Activated naive CD4-positive, alpha-beta T cell treated with anti-CD3 and anti-CD28 coated beads, Interleukin-2, amount 10 ng/mL, durations not matched to agents 7 days and 5 days (primary cell): Measurements from ENCODE around the gene SYT6.

Source experiments
- CTCF ChIA-PET: fragments of 350-600 bp; sonication (Branson Sonifier 250); formaldehyde crosslinking; loops from one replicate; lab custom pipeline; 2021; ENCODE audit warnings: antibody characterized with exemption; lab: Charles Lee
- DNase-seq: peaks from one replicate; pipeline ENCODE4 v3.0.0-alpha.2; 2020
- H3K27ac Mint-ChIP-seq: one replicate; pipeline ENCODE4 v1.8.0; 2021; ENCODE audit warnings: mild to moderate bottlenecking, moderate library complexity, mixed read lengths
- H3K27me3 Mint-ChIP-seq: one replicate; pipeline ENCODE4 v1.8.0; 2021; ENCODE audit warnings: mild to moderate bottlenecking, mixed read lengths
- H3K36me3 Mint-ChIP-seq: one replicate; pipeline ENCODE4 v1.8.0; 2021; ENCODE audit warnings: mixed read lengths
- H3K4me1 Mint-ChIP-seq: one replicate; pipeline ENCODE4 v1.8.0; 2021; ENCODE audit warnings: mixed read lengths
- H3K4me3 Mint-ChIP-seq: one replicate; pipeline ENCODE4 v1.8.0; 2021; ENCODE audit warnings: mild to moderate bottlenecking, moderate library complexity, mixed read lengths
- H3K9me3 Mint-ChIP-seq: one replicate; pipeline ENCODE4 v1.8.0; 2021; ENCODE audit warnings: mixed read lengths

The SYT6 gene

GRCh38 chr1:114088392-114089299, 65.0 kb downstream of the SYT6 start:
- no peak for DNase-seq
- no peaks in the 10 kb centered on the region for H3K36me3 Mint-ChIP-seq
- H3K4me1 Mint-ChIP-seq: no peaks in the 10 kb centered on the region
- H3K4me3 Mint-ChIP-seq: no peak overlapping the region
- no peak overlapping the region for H3K27ac Mint-ChIP-seq
- H3K27me3 Mint-ChIP-seq: peaks cover 38% of the 10 kb centered on the region
- H3K9me3 Mint-ChIP-seq: no peaks in the 10 kb centered on the region
- CTCF ChIA-PET: no interaction called here

GRCh38 chr1:114087495-114087894, 66.2 kb downstream of the SYT6 start:
- CTCF ChIA-PET: no interaction called here
- Mint-ChIP-seq H3K4me3 (no peak overlapping the region), H3K4me1 (no peaks in the 10 kb centered on the region), H3K27ac (no peak overlapping the region), H3K27me3 (peaks cover 37% of the 10 kb centered on the region), H3K36me3 (no peaks in the 10 kb centered on the region), H3K9me3 (no peaks in the 10 kb centered on the region)
- no peak for DNase-seq

GRCh38 chr1:114086601-114087368, 66.9 kb downstream of the SYT6 start:
- Mint-ChIP-seq H3K9me3 (no peaks in the 10 kb centered on the region), H3K4me3 (no peak overlapping the region), H3K36me3 (no peaks in the 10 kb centered on the region), H3K27ac (no peak overlapping the region), H3K4me1 (no peaks in the 10 kb centered on the region), H3K27me3 (peaks cover 33% of the 10 kb centered on the region)
- DNase-seq: no peak
- CTCF ChIA-PET: no interaction called here

GRCh38 chr1:114082867-114083585, 70.6 kb downstream of the SYT6 start:
- peaks cover 30% of the 10 kb centered on the region for H3K27me3 Mint-ChIP-seq
- H3K4me3 Mint-ChIP-seq: no peak overlapping the region
- no peaks in the 10 kb centered on the region for H3K36me3 Mint-ChIP-seq
- no peak for DNase-seq
- no peaks in the 10 kb centered on the region for H3K9me3 Mint-ChIP-seq
- peaks cover 2% of the 10 kb centered on the region for H3K4me1 Mint-ChIP-seq
- CTCF ChIA-PET: no interaction called here
- H3K27ac Mint-ChIP-seq: no peak overlapping the region

GRCh38 chr1:114082304-114082630, 71.4 kb downstream of the SYT6 start:
- CTCF ChIA-PET: no interaction called here

GRCh38 chr1:114081437-114082303, 72.0 kb downstream of the SYT6 start:
- no peaks in the 10 kb centered on the region for H3K36me3 Mint-ChIP-seq
- no peak overlapping the region for H3K27ac Mint-ChIP-seq
- CTCF ChIA-PET: no interaction called here
- no peak for DNase-seq
- H3K4me1 Mint-ChIP-seq: peaks cover 2% of the 10 kb centered on the region
- H3K27me3 Mint-ChIP-seq: peaks cover 21% of the 10 kb centered on the region
- no peak overlapping the region for H3K4me3 Mint-ChIP-seq
- no peaks in the 10 kb centered on the region for H3K9me3 Mint-ChIP-seq

More at GRCh38 chr1:114082304-114082630, 71.4 kb downstream of the SYT6 start:
- Mint-ChIP-seq H3K4me3 (no peak overlapping the region), H3K27me3 (peaks cover 24% of the 10 kb centered on the region), H3K9me3 (no peaks in the 10 kb centered on the region), H3K36me3 (no peaks in the 10 kb centered on the region), H3K4me1 (peaks cover 2% of the 10 kb centered on the region), H3K27ac (no peak overlapping the region)
- DNase-seq: no peak

- Mint-ChIP-seq H3K27me3 (peaks cover 24% of the 10 kb centered on the region), H3K4me3 (no peak overlapping the region), H3K4me1 (peaks cover 6% of the 10 kb centered on the region), H3K36me3 (no peaks in the 10 kb centered on the region), H3K27ac (no peak overlapping the region), H3K9me3 (no peaks in the 10 kb centered on the region)
- CTCF ChIA-PET: interaction anchor here (0.5 kb wide), 1 partner anchor 348 kb away, joined by 3 read pairs; no protein-coding TSS in a partner anchor
- no peak for DNase-seq
These were observed 72.9 kb downstream of the SYT6 start for GRCh38 chr1:114080511-114081436.

GRCh38 chr1:114079596-114080190, 74.0 kb downstream of the SYT6 start:
- H3K36me3 Mint-ChIP-seq: no peaks in the 10 kb centered on the region
- H3K4me1 Mint-ChIP-seq: peaks cover 7% of the 10 kb centered on the region
- DNase-seq: no peak
- CTCF ChIA-PET: interaction anchor here (0.5 kb wide), 1 partner anchor 349 kb away, joined by 3 read pairs; no protein-coding TSS in a partner anchor
- H3K4me3 Mint-ChIP-seq: no peak overlapping the region
- peaks cover 25% of the 10 kb centered on the region for H3K27me3 Mint-ChIP-seq
- no peak overlapping the region for H3K27ac Mint-ChIP-seq
- no peaks in the 10 kb centered on the region for H3K9me3 Mint-ChIP-seq

GRCh38 chr1:114078116-114078515, 75.6 kb downstream of the SYT6 start:
- no peaks in the 10 kb centered on the region for H3K36me3 Mint-ChIP-seq
- peaks cover 7% of the 10 kb centered on the region for H3K4me1 Mint-ChIP-seq
- no peak for DNase-seq
- peaks cover 3% of the 10 kb centered on the region for H3K9me3 Mint-ChIP-seq
- H3K27me3 Mint-ChIP-seq: peaks cover 21% of the 10 kb centered on the region
- no peak overlapping the region for H3K4me3 Mint-ChIP-seq
- CTCF ChIA-PET: no interaction called here
- no peak overlapping the region for H3K27ac Mint-ChIP-seq

- Mint-ChIP-seq H3K4me1 (peaks cover 7% of the 10 kb centered on the region), H3K27ac (no peak overlapping the region), H3K4me3 (no peak overlapping the region), H3K9me3 (peaks cover 8% of the 10 kb centered on the region), H3K36me3 (no peaks in the 10 kb centered on the region), H3K27me3 (peaks cover 21% of the 10 kb centered on the region)
- DNase-seq: no peak
- CTCF ChIA-PET: no interaction called here
These were observed 76.5 kb downstream of the SYT6 start for GRCh38 chr1:114077188-114077587.

GRCh38 chr1:114076308-114076707, 77.4 kb downstream of the SYT6 start:
- H3K27ac Mint-ChIP-seq: no peak overlapping the region
- H3K36me3 Mint-ChIP-seq: no peaks in the 10 kb centered on the region
- CTCF ChIA-PET: no interaction called here
- peaks cover 12% of the 10 kb centered on the region for H3K27me3 Mint-ChIP-seq
- peaks cover 7% of the 10 kb centered on the region for H3K4me1 Mint-ChIP-seq
- no peak overlapping the region for H3K4me3 Mint-ChIP-seq
- H3K9me3 Mint-ChIP-seq: peaks cover 15% of the 10 kb centered on the region
- DNase-seq: no peak

GRCh38 chr1:114075546-114076242, 78.0 kb downstream of the SYT6 start:
- peaks cover 15% of the 10 kb centered on the region for H3K9me3 Mint-ChIP-seq
- CTCF ChIA-PET: interaction anchor here (0.6 kb wide), 1 partner anchor 639 kb away, joined by 3 read pairs; no protein-coding TSS in a partner anchor

More at GRCh38 chr1:114075546-114076242, 78.0 kb downstream of the SYT6 start:
- Mint-ChIP-seq H3K27ac (no peak overlapping the region), H3K4me3 (no peak overlapping the region), H3K36me3 (no peaks in the 10 kb centered on the region), H3K27me3 (peaks cover 8% of the 10 kb centered on the region), H3K4me1 (peaks cover 7% of the 10 kb centered on the region)
- no peak for DNase-seq
